Stimulated activated CD8-positive, alpha-beta memory T cell treated with anti-CD3 and anti-CD28 coated beads, Interleukin-7, amount 100 ng/mL, for 48 hours (primary cell): ENCODE results near the gene ADAMTSL1.

Experiments used
- DNase-seq, 2 donors: peaks; one replicate each; pipeline ENCODE4 v3.0.0-alpha.2; 2020; ENCODE audit warnings: low read depth in 1 of 2; ENCODE audit errors: extremely low read depth in 1 of 2

ADAMTSL1 gene

DNA sequence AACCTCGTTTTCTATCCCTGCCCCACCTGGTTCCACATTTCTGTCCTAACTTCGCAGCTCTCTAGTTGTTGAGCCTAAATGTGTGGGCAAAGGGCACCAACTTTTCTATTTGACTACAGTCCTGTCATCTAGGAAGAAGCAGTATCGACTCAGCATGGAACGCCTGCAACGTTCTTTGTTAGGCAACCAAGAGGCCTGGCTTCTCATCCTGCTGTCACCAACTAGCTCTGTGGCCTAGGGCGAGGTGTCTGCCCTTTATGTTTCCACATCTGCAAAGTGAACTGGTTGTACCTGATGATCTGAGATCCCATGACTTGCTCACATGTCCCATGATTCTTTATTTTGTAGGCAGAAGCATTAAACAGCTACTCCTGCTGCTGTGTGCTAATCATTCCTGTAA is 248.9 kb downstream of the ADAMTSL1 start:
- no peak for DNase-seq

DNA sequence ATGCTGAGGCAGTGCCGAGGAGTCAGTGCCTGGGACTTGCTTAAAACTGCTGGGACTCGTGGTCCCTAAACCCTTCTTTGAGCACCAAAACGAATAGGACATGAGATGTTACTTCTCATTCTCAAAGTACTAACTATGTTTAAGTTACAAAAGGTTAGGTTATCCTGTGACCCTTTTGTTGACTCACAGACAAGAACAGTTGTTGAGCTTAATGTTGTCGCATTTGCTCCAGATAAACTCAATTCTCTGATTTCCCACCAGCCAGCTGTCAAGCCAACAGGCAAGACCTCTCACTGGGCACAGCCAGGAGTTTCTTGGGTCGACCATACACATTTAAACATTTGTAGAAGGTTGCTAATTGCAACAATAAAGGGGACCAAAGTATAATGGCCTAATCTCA is 249.4 kb downstream of the ADAMTSL1 start:
- DNase-seq = no peak

DNA sequence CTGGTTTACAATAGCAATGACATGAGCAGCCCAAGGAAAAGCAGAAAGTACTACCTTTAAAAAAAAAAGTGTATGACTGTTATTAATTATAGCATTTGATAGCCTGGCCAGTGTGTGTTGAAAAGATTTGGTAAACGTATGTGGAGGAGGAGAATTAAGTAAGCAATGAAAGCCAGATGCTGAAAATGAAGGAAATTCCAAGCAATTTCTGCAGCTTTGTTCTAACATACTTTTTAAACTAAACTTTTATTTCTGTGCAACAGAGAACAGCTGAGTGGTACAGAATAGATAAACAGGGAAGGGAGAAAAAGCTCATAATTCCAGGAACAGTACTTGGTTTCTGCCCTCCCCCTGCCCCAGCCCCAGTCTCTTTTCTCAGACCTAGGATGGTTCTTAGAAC is 252.6 kb downstream of the ADAMTSL1 start:
- no peak for DNase-seq

DNA sequence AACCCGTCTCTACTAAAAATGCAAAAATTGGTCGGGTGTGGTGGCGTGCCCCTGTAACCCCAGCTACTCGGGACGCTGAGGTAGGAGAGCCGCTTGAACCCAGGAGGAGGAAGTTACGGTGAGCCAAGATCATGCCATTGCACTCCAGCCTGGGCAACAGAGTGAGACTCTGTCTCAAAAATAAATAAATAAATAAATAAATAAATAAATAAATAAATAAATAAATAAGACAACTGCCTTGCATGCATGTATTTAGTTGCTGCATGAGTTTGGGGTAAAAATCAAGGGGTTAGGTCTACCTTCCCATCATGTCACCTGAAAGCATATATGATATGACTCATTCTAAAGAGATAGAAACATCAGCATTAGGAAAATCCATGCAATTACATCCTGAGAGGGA is 254.0 kb downstream of the ADAMTSL1 start:
- DNase-seq = no peak

DNA sequence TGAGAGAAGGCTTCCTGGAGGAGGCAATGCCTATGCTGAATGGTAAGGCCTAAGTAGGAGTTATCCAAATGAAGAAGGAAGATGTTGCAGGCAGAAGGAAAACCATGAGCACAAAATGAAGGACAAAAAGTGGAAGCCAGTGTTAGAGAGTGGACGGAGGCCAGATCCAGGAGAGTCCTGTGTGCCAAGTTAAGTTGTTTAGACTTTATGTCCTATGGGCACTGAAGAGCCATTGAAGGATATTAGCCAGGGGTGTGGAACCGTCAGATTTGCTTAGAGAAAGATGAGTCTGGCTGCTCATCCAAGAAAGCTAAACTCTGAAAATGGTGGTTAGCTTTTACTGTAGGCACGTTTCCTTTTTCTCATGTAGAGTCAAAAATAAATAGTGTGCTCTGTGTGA is 254.7 kb downstream of the ADAMTSL1 start:
- no peak for DNase-seq

DNA sequence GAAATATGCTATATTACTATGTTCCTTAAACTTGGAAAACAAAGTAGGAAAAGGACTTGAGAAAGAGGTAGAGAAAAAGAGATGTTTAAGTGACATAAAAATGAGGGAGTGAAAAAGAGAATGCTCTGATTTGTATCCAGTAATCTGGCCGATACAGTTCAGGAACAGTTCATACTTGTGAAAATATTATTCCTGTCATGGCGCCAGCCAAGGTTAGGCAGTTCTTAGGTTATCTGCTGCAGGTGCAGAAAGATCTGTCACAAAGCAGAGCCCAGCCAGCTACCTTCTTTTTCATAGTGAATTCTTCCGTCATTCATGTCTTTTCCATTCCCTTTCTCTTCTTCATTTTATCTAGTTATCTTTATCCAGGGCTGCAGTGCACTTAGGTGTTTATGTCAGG is 256.3 kb downstream of the ADAMTSL1 start:
- DNase-seq = no peak

DNA sequence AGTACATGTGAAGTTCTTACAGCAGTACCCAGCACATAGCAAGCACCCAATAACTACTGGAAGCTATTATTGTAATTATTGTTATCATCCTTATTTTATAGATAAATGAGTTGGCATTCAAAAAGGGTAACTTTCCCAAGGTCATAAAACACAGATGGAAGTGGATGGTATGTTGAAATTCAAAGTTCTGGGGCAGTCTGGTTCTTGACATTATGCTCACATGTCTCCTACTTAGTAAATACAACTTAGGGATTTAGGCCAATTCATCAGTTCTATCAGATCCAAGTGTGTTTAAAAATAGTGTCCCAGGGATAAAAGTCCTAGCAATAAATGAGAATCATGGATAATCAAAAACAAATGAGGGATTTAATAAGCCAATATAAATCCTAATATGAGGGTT is 265.2 kb downstream of the ADAMTSL1 start:
- no peak for DNase-seq

DNA sequence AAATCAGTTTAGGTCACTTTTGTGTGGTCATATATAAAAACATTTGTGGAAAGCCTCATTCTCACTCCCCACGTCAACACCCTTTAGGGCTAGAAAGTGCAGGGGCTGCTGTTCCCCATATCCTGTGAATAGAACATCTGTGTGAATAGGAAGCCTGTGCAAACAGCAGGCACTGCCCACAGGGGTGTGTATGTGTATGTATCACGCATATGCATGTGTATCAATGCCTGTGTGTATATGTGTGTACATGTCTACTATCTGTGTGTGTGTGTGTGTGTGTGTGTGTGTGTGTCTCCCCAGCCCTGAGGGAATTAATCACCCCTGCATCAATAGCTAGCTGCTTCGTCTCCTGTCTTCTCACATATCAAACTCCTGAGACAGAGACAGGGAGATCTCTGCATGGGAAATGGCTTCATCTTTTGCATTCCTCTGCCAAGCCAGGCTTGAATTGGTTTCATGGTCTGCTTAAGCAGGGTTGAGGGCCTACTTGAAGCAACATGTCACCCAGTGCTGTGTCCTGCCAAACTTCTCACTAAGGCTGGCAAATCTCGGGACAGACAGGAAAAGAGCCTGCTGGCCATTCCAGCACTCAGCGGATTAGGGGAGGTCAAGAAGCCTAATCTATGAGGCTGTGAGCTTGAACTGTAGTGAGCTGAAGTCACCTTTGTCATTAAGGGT is 265.8 kb downstream of the ADAMTSL1 start:
- DNase-seq = no peak

DNA sequence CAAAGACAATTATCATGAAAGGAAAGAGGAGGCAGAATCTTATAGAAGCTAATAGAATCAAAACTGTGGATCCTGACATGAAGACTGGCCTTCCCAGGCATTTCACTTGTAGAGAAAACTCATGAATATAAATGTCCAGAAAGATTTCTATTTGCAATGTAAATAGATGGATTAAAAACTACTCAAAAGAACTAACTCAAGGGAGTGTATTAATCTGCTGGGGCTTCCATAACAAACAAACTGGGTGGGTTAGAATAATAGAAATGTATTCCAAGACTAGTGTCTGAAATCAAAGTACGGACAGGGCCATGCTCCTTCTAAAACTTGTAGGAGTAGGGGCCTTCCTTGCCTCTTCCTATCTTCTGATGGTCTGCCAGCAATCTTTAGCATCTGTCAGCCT is 267.4 kb downstream of the ADAMTSL1 start:
- no peak for DNase-seq

DNA sequence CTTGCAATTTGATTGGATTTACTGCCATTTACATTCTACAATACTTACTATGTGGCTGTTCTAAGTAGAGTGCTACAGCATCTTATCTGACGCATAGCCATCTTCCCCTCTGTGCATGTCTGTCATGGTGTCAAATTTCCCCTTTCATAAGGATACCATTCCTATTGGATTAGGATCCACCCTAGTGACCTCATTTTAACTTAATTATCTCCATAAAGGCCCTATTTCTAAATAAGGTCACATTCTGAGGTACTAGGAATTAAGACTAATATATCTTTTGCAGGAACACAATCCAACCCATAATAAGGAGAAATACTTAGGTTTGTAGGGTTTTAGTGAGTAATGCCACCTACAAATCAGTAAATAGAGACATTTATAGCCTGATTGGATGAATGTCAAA is 268.0 kb downstream of the ADAMTSL1 start:
- DNase-seq = no peak

DNA sequence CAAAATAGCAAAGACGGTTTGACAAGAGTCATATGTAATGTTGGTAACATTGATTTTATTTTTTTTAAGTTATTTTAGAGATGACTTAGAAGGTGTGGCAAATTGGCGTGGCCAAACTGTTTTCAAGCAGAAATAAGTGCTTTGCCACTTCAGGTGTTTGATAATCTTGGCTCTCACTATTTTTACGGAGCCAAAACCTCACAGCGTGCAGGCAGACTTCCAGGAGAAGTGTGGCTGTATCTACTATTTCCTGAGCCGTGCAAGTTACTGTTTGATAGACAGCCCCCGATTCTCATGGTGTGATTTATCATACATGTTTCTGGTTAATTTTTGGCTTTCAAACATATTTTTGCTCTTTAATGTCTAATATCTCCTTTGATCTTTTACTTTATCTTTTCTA is 269.5 kb downstream of the ADAMTSL1 start:
- DNase-seq = no peak

DNA sequence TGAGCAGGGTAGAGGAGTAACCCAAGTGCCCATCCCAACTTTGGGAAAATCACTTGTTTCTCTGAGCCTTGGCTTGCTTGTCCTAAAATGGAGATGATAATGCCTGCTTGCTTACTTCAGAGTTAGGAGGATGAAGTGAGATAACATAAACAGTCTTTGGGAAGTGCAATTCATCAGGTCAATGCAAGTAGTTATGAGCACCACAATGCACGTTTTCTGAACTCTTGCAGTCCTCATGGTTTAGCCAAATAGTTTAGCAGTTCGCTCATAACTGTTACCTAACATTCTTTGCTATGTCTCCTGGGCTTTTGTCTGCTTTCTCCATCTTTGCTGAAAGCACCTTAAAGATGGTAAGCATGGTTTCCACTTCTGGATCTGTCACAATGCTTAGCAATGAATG is 270.0 kb downstream of the ADAMTSL1 start:
- DNase-seq = no peak

DNA sequence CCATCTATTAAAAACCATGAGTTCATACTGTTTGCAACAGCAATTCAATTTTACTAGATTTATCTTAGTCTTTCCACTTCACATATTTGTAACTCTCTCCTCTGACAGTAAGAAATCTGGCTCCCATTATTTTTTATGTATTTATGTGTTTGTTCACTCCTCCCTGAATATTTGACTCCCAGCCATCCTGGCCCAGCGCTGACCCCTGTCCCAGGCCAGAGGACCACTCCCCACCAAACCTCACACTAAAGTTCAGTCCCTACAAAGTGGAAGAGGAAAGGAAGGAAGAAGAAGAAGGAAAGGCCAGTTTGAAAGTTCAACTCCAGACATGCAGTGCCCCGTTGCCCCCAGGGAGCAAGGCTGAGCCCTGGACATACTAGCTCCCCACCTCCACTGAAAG is 271.8 kb downstream of the ADAMTSL1 start:
- DNase-seq = no peak

DNA sequence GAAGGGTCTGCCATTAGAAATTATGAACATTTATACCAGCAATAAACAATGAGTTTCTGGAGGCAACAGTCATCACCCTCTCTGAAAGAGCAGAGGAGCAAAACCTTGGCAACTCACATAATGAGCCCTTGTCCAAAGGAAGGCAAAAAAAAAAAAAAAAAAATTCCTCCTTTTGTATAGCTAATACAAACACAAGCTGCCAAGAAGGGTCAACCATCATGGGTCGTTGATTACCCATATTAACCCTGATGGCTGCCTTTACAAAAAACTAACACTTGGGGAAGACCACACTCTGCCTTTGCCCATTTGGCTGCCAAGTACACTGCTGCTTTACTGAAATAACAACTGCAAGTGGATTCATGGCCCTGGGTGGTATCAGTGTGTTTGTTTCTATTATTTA is 272.7 kb downstream of the ADAMTSL1 start:
- no peak for DNase-seq

DNA sequence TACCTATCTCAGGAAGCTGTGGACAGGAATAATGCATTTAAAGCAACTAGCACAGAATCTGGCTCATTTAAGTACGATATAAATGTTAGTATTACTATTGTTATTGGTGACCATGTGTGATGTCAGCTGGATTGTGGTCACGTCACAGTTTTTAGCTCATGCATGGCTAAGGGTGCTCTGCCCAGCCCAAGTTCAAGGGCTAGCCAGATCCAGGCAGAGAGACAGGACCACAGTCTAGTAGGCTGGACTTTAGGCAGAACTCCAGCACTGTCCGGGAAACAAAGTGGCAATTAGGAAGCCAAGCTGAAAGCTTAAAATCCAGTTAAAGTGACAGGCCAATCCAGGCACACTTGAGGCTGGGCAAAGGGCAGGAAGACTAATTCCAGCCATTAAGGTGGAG is 273.6 kb downstream of the ADAMTSL1 start:
- DNase-seq = no peak

DNA sequence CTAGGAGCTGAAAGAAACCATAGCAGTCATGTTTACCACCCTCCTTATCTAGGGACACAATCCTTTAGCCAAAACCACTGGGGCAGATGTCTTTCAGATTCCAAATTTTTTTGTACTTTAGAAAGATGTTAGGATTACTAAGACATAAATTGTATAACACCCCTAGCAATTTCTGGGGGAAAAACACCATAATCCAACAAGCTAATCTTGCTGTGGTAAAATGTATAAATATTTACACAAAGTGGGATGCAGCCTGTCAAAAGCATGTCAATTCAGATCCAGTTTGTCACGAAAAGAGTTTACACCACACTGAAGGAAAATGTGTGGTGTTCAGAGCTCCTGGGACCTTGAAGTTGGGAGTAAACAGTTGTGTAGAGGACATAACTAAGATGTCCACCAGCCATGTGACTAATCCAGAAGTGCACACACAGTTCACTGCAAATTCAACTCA is 274.3 kb downstream of the ADAMTSL1 start:
- no peak for DNase-seq

DNA sequence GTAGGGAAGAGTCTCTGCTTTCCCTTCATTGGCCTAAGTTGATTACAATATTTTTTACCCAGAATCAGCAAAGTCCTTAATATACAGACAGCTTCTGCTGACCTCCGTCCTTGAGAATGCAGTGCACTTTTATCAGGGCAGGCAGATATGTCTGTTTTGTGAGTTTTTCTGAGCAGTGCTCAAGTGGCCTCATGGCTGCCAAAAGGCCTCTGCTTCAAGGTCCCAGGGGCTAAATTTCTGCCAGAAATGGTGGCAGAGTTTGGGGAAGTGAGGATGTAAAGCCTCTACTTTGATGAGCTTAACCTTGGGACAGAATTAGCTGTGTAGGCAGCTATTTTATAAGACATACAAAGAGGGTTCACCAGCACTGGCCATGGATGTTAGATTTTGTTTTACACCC is 275.8 kb downstream of the ADAMTSL1 start:
- DNase-seq = no peak

DNA sequence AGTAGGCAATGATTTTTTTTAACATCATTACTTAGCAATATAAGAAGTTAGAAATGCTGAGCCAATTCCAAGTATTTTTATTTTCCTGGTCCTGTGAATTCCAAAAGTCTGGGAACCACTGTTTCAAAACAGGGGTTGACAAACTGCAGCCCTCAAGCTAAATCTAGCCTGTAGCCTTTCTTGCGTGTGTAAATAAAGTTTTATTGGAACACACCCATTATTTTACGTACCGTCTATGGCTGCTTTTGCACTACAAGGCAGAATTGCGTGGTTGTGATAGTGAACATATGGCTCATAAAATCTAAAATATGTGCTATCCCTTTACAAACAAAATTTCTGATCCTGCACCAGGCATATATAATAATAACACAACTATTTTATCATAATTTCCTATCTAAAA is 280.0 kb downstream of the ADAMTSL1 start:
- DNase-seq = no peak

DNA sequence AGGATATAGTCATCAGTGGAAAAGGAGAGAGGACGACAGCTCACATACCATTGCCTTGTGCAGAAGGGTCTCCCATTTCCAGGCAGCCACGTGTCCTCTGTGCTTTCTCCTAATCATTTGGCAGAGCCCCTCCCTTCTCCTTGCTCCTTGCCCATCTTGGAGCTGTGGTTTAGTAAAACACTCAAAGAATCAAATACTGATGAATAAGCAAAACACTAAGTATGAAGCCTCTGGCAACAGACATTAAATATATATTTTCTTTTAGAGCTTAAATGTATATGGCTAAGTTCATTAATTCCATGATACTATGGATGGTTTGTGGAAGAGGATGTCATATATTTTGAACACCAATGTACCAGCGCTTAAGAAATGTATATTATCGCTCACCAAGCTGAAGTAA is 280.6 kb downstream of the ADAMTSL1 start:
- no peak for DNase-seq

DNA sequence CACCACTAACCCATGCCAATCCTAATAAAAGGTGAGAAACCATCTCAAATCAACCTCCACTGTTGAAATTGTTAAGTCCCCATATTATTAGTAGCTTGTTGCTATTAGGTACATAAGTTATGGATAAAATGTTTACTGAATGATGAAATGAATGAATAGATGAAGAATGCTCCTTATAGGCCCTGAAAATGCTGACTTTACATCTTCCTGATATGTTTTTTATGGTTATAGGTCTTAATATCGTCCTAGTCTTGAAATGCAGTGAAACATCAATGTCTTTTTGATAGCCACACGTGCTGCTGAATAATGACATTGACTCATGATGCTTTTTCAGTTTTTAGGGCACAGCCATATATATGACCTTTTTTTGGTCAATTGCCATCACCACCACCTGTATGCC is 281.3 kb downstream of the ADAMTSL1 start:
- no peak for DNase-seq

DNA sequence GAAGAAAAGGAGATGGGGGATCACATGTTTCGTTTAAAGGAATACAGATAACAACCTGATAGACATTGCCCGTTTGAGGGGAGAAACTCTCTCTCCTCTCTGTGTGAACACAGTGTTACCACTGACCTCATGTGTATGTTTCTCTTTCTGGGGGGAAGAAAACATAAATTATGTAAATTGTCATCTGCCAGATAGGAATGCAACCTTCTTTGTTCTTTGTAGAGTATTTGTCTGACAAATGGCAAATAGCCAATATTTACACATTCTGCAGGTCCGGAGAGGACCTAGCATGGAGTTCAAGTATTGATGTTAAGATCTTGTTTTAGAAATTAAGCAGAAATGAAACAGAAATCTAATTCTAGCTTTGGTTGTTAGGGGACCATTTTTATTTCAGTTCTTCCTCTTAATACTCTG is 282.8 kb downstream of the ADAMTSL1 start:
- DNase-seq = no peak

DNA sequence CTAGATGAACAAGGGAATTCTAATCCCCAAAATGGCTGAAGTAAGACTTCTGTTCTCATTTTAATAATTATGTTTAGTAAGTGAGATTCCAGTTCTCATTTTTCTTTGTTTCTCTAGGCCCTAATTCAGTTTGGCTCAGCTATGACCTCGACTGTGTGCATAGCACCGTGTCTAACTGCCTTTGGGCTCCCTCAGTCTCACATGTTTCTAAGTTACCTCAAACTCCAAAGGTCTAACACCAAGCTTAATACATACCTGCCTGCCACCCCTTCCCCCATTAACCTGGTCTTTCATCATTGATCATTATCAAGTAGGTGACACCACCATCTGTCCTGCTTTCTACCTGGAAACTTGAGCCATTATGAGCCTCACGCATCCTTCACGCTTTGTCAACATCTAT is 285.9 kb downstream of the ADAMTSL1 start:
- no peak for DNase-seq

DNA sequence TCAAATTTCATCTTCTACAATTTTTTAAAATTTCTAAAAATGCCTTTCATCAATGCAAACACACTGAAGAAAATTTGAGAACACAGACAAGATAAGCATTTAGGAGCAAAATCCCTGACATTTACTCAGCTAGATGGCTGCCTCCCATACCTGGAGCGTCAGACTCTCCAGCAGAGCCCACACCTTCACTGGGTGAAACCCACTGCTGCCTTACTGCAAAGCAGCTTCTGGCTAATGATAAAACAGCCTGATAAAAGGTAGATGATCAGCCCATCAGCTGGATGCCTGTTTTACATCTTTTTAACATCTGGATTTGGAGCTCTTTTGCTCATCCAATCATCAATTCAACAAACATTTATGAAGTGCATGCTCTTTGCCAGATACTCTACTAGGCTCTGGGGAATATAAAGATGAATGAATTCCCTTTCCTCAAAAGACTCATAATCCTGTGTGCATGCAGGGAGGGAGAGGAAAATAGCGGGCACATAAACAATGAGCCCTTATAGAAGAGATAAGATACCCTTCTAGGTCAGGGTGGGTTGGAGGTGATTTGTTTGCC is 287.9 kb downstream of the ADAMTSL1 start:
- DNase-seq = no peak
